GM23338 (cell line): ENCODE measurements around the gene ING3. TPM values are rescaled to one million over a fixed set of nuclear protein-coding genes. Genes with fewer than 3 reads are reported as not detected.

Source experiments
- ETS1 ChIP-seq: IDR thresholded peaks from 2 replicates; pipeline ENCODE4 v1.6.1; 2016; ENCODE audit warnings: antibody characterized with exemption
- EZH2phosphoT487 ChIP-seq: fragments of 200-600 bp; sonication (generic); IDR thresholded peaks from one replicate; pipeline ENCODE4 v1.8.1; 2018; ENCODE audit warnings: antibody characterized with exemption; ENCODE audit not compliant: unreplicated experiment
- JUNB ChIP-seq: IDR thresholded peaks from one replicate; pipeline ENCODE4 v1.6.1; 2016; ENCODE audit warnings: antibody characterized with exemption; ENCODE audit not compliant: unreplicated experiment
- POLR2AphosphoS5 ChIP-seq: IDR thresholded peaks from 2 replicates; pipeline ENCODE4 v1.6.1; 2016; ENCODE audit warnings: antibody characterized with exemption, low read depth
- STAT1 ChIP-seq: IDR thresholded peaks from one replicate; pipeline ENCODE4 v1.6.1; 2016; ENCODE audit warnings: antibody characterized with exemption; ENCODE audit not compliant: unreplicated experiment
- ZNF462 ChIP-seq: fragments of 250-450 bp; sonication (Bioruptor Pico); IDR thresholded peaks from 2 replicates; pipeline ENCODE4 v1.5.0; 2020; ENCODE audit warnings: mild to moderate bottlenecking, moderate library complexity
- polyA plus RNA-seq: library from polyadenylated mRNA; unstranded; fragments of >200 nt; fragmentation: Nextera tagmentation; extraction: Ambion mirVana; gene quantifications from 2 replicates; pipeline ENCODE4 v1.2.1, GENCODE V29; 2016
- total RNA-seq: library from RNA; depleted of rRNA; stranded (reverse); fragments of >200 nt; shearing (Covaris generic); gene quantifications from 2 replicates; pipeline ENCODE4 v1.2.3, GENCODE V29; 2014
- TF ChIP-seq, protein P1 (sequence below), 2 experiments: fragments of 200-600 bp in 1 of 2; sonication (generic) in 1 of 2; conservative IDR thresholded peaks; 2 replicates each; pipeline versions ENCODE4 v1.5.1 to v1.6.1; 2016 to 2017; ENCODE audit warnings: antibody characterized with exemption in 2 of 2, low read depth in 2 of 2, mild to moderate bottlenecking in 2 of 2, moderate library complexity in 1 of 2

Gene ING3
- total and polyA plus RNA-seq, 2 experiments from 2014 or later = 17.8 to 26.2 TPM

- no peak for TF ChIP-seq ZNF462 (CRISPR knock-in tag)
- TF ChIP-seq ETS1 = no peak
- TF ChIP-seq JUNB = no peak
- TF ChIP-seq EZH2phosphoT487 = no peak
- TF ChIP-seq STAT1 = no peak
- TF ChIP-seq, protein P1, sequence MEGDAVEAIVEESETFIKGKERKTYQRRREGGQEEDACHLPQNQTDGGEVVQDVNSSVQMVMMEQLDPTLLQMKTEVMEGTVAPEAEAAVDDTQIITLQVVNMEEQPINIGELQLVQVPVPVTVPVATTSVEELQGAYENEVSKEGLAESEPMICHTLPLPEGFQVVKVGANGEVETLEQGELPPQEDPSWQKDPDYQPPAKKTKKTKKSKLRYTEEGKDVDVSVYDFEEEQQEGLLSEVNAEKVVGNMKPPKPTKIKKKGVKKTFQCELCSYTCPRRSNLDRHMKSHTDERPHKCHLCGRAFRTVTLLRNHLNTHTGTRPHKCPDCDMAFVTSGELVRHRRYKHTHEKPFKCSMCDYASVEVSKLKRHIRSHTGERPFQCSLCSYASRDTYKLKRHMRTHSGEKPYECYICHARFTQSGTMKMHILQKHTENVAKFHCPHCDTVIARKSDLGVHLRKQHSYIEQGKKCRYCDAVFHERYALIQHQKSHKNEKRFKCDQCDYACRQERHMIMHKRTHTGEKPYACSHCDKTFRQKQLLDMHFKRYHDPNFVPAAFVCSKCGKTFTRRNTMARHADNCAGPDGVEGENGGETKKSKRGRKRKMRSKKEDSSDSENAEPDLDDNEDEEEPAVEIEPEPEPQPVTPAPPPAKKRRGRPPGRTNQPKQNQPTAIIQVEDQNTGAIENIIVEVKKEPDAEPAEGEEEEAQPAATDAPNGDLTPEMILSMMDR (conservative IDR thresholded peaks at IDR 0.05; ENCODE audit: low read depth in 2 of 2) = no peak
- TF ChIP-seq POLR2AphosphoS5 = no peak
Observed at GRCh38 chr7:120959929-120960484, 9.4 kb downstream of the ING3 start (continued).
